Neural cell (in vitro differentiated cells): ENCODE data around the gene ST8SIA6.

Source experiments
- EZH2 ChIP-seq: fragments of 200-600, 300-800 bp; shearing (Covaris generic), sonication (generic); IDR thresholded peaks from 2 replicates; pipeline ENCODE4 v1.6.1; 2014; ENCODE audit warnings: antibody characterized with exemption, low read length, borderline replicate concordance, mild to moderate bottlenecking; ENCODE audit not compliant: insufficient read depth, poor library complexity, severe bottlenecking
- MXI1 ChIP-seq: fragments of 450-650 bp; conservative IDR thresholded peaks from 2 replicates; pipeline ENCODE4 v1.6.1; 2014; ENCODE audit warnings: antibody characterized with exemption, mild to moderate bottlenecking; ENCODE audit not compliant: poor library complexity, severe bottlenecking
- POLR2AphosphoS5 ChIP-seq: IDR thresholded peaks from 2 replicates; pipeline ENCODE4 v1.6.1; 2012
- SMC3 ChIP-seq: fragments of 450-650 bp; conservative IDR thresholded peaks from 2 replicates; pipeline ENCODE4 v1.6.1; 2014; ENCODE audit warnings: antibody characterized with exemption, mild to moderate bottlenecking, moderate library complexity; ENCODE audit not compliant: poor library complexity
- TAF1 ChIP-seq: IDR thresholded peaks from 2 replicates; pipeline ENCODE4 v1.6.1; 2012; ENCODE audit warnings: low read depth
- TF ChIP-seq, protein P1 (sequence below): fragments of 450-650 bp; IDR thresholded peaks from 2 replicates; pipeline ENCODE4 v1.5.1; 2014; ENCODE audit warnings: antibody characterized with exemption, mild to moderate bottlenecking, moderate library complexity; ENCODE audit not compliant: poor library complexity, severe bottlenecking
- TF ChIP-seq, protein P2 (sequence below): IDR thresholded peaks from 2 replicates; pipeline ENCODE4 v1.6.1; 2012; ENCODE audit warnings: borderline replicate concordance

DNA sequence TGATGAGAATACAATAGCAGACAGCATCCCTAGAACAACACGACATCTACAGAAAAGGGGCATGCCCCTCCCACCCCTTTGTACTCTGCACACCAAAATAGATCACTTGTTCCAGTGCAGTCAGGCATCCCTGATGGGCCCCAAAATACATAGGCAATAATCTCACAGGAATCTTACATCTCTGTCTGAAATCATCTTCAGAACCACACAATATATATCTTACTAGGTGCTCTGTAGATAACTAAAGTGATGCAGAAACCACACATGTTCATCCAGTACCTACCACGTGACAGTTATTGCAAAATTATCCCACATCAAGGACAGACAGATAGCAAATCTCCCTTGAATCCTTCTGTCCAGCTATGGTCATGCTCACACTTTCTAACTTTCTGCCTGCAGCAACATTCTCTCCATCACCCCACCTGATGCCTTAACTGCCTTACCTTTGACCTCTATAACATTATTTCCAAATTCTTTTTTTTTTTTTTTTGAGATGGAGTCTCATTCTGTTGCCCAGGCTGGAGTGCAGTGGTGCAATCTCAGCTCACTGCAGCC is 30.7 kb downstream of the ST8SIA6 start:
- TF ChIP-seq MXI1: no peak
- TF ChIP-seq, protein P1, sequence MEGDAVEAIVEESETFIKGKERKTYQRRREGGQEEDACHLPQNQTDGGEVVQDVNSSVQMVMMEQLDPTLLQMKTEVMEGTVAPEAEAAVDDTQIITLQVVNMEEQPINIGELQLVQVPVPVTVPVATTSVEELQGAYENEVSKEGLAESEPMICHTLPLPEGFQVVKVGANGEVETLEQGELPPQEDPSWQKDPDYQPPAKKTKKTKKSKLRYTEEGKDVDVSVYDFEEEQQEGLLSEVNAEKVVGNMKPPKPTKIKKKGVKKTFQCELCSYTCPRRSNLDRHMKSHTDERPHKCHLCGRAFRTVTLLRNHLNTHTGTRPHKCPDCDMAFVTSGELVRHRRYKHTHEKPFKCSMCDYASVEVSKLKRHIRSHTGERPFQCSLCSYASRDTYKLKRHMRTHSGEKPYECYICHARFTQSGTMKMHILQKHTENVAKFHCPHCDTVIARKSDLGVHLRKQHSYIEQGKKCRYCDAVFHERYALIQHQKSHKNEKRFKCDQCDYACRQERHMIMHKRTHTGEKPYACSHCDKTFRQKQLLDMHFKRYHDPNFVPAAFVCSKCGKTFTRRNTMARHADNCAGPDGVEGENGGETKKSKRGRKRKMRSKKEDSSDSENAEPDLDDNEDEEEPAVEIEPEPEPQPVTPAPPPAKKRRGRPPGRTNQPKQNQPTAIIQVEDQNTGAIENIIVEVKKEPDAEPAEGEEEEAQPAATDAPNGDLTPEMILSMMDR: no peak
- no peak for TF ChIP-seq SMC3
- TF ChIP-seq, protein P2, sequence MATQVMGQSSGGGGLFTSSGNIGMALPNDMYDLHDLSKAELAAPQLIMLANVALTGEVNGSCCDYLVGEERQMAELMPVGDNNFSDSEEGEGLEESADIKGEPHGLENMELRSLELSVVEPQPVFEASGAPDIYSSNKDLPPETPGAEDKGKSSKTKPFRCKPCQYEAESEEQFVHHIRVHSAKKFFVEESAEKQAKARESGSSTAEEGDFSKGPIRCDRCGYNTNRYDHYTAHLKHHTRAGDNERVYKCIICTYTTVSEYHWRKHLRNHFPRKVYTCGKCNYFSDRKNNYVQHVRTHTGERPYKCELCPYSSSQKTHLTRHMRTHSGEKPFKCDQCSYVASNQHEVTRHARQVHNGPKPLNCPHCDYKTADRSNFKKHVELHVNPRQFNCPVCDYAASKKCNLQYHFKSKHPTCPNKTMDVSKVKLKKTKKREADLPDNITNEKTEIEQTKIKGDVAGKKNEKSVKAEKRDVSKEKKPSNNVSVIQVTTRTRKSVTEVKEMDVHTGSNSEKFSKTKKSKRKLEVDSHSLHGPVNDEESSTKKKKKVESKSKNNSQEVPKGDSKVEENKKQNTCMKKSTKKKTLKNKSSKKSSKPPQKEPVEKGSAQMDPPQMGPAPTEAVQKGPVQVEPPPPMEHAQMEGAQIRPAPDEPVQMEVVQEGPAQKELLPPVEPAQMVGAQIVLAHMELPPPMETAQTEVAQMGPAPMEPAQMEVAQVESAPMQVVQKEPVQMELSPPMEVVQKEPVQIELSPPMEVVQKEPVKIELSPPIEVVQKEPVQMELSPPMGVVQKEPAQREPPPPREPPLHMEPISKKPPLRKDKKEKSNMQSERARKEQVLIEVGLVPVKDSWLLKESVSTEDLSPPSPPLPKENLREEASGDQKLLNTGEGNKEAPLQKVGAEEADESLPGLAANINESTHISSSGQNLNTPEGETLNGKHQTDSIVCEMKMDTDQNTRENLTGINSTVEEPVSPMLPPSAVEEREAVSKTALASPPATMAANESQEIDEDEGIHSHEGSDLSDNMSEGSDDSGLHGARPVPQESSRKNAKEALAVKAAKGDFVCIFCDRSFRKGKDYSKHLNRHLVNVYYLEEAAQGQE: no peak
- no peak for TF ChIP-seq EZH2
- TF ChIP-seq POLR2AphosphoS5: no peak
- no peak for TF ChIP-seq TAF1
